HEK293T (cell line): ENCODE data around the gene ARL5C.

ENCODE experiments used
- BHLHE40 ChIP-seq: fragments of 450-650 bp; IDR thresholded peaks from 2 replicates; pipeline ENCODE4 v1.6.1; 2016; ENCODE audit warnings: mild to moderate bottlenecking, moderate library complexity, borderline replicate concordance
- CTBP1 ChIP-seq: fragments of 450-650 bp; IDR thresholded peaks from 2 replicates; pipeline ENCODE4 v1.6.1; 2016; ENCODE audit warnings: borderline replicate concordance
- ELF4 ChIP-seq: fragments of 450-650 bp; IDR thresholded peaks from 2 replicates; pipeline ENCODE4 v1.6.1; 2017; ENCODE audit warnings: antibody characterized with exemption
- FOXA1 ChIP-seq: fragments of 450-650 bp; IDR thresholded peaks from 2 replicates; pipeline ENCODE4 v1.6.1; 2016; ENCODE audit warnings: mild to moderate bottlenecking
- FOXK2 ChIP-seq: fragments of 450-650 bp; IDR thresholded peaks from 2 replicates; pipeline ENCODE4 v1.6.1; 2016; ENCODE audit warnings: mild to moderate bottlenecking
- FOXM1 ChIP-seq: fragments of 450-650 bp; IDR thresholded peaks from 2 replicates; pipeline ENCODE4 v1.6.1; 2017; ENCODE audit warnings: mild to moderate bottlenecking, borderline replicate concordance
- HDGF ChIP-seq: fragments of 450-650 bp; IDR thresholded peaks from 2 replicates; pipeline ENCODE4 v1.6.1; 2017; ENCODE audit warnings: antibody characterized with exemption, borderline replicate concordance
- L3MBTL2 ChIP-seq: fragments of 450-650 bp; conservative IDR thresholded peaks from 2 replicates; pipeline ENCODE4 v1.6.1; 2016; ENCODE audit warnings: mild to moderate bottlenecking
- LEF1 ChIP-seq: fragments of 450-650 bp; IDR thresholded peaks from 2 replicates; pipeline ENCODE4 v1.6.1; 2017; ENCODE audit warnings: mild to moderate bottlenecking, borderline replicate concordance
- NFRKB ChIP-seq: fragments of 450-650 bp; IDR thresholded peaks from 2 replicates; pipeline ENCODE4 v1.6.1; 2016; ENCODE audit warnings: mild to moderate bottlenecking, moderate library complexity
- SP1 ChIP-seq: fragments of 450-650 bp; IDR thresholded peaks from 2 replicates; pipeline ENCODE4 v1.6.1; 2017
- SUZ12 ChIP-seq: fragments of 450-650 bp; IDR thresholded peaks from 2 replicates; pipeline ENCODE4 v1.6.1; 2016; ENCODE audit warnings: mild to moderate bottlenecking
- TARDBP ChIP-seq: fragments of 450-650 bp; IDR thresholded peaks from 2 replicates; pipeline ENCODE4 v1.6.1; 2016
- TF ChIP-seq, protein P1 (sequence below): fragments of 450-650 bp; IDR thresholded peaks from 2 replicates; pipeline ENCODE4 v1.6.1; 2016

- TF ChIP-seq BHLHE40 (no peak), SUZ12 (no peak), HDGF (no peak), FOXM1 (no peak), SP1 (no peak), TARDBP (no peak), FOXK2 (no peak), LEF1 (no peak), ELF4 (no peak), L3MBTL2 (no peak), FOXA1 (no peak), CTBP1 (no peak), NFRKB (no peak)
- TF ChIP-seq, protein P1, sequence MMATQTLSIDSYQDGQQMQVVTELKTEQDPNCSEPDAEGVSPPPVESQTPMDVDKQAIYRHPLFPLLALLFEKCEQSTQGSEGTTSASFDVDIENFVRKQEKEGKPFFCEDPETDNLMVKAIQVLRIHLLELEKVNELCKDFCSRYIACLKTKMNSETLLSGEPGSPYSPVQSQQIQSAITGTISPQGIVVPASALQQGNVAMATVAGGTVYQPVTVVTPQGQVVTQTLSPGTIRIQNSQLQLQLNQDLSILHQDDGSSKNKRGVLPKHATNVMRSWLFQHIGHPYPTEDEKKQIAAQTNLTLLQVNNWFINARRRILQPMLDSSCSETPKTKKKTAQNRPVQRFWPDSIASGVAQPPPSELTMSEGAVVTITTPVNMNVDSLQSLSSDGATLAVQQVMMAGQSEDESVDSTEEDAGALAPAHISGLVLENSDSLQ: no peak
Measured at GRCh38 chr17:39143552-39144093, 22.3 kb downstream of the ARL5C start.
